ENCODE data around the gene NLRC5. TPM values are rescaled to one million over a fixed set of nuclear protein-coding genes. Genes with fewer than 3 reads are reported as not detected.
"Not testable (repeated sequence)": the region's sequence is repeated elsewhere in the genome, so short reads cannot be mapped to it uniquely, and the experiment has no call there.

The NLRC5 gene
- total RNA-seq, 1 donor: 246 TPM

DNA sequence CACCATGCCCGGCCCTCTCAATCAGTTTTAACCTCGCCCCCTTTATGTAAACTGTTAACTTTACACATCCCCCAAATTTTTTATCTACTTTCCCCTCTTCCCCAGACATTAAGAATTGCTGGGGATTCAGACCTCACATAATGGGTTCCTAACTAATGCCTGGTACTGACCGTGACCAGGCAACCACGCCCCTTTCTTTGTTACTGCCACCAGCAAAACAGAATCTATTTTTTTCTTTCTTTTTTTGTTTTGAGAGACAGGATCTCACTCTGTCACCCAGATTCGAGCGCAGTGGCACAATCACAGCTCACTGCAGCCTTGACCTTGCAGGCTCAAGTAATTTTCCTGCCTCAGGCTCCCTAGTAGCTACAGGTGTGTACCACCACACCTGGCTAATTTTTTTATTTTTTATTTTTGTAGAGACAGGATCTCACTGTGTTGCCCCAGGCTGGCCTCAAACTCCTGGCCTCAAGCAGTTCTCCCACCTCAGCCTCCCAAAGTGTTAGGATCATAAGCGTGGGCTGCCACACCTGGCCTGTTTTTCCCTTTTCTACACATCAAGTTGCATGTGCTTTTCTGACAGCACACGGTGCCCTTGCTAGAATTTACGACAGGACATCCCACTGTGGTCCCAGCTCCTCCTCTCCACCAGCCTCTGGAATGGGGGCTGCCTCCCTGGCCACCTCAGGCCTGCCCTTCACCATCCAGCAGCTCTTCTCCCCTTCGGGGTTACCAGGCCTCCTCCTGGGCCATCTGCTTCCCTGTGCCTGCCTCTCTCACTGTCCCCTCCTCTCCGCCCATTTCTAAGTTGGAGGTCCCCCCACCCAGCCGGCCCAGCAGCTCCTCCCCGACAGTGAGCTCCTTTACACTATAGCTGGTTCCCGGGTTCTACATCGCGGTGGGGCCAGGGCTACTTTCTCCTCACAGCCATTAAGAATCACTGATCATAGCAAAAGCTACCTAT, 113.8 kb downstream of the NLRC5 start:
- Histone ChIP-seq H3K27me3 (ENCODE audit: insufficient read depth, low read length) (no peaks in the 10 kb centered on the region), H3K9me3 (ENCODE audit: low read depth, low read length) (no peaks in the 10 kb centered on the region), H3K4me1 (ENCODE audit: insufficient read depth, low read length) (peaks cover 8% of the 10 kb centered on the region), H3K4me3 (ENCODE audit: low read length) (no peak overlapping the region)

DNA sequence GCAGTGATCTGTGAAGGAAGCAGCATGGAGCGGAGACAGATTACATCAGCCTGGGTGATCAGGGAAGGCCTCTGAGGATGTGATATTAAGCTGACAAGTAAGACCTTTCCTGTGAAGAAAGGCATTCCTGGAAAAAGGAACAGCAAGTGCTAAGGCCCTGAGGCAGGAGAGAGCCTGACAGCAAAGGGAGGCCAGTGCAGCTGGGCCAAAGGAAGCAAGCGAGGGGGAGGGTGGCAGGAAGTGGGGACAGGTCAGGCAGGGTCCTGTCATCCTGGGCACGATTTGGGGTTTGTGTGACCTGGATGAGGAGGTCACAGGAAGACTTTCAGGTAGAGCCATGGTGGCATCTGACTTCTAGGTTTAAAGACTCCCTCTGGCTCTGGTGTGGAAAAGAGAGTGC, 115.3 kb downstream of the NLRC5 start:
- Histone ChIP-seq H3K4me1 (ENCODE audit: insufficient read depth, low read length) (peaks cover 8% of the 10 kb centered on the region), H3K4me3 (ENCODE audit: low read length) (no peak overlapping the region), H3K27me3 (ENCODE audit: insufficient read depth, low read length) (no peaks in the 10 kb centered on the region), H3K9me3 (ENCODE audit: low read depth, low read length) (no peaks in the 10 kb centered on the region)

DNA sequence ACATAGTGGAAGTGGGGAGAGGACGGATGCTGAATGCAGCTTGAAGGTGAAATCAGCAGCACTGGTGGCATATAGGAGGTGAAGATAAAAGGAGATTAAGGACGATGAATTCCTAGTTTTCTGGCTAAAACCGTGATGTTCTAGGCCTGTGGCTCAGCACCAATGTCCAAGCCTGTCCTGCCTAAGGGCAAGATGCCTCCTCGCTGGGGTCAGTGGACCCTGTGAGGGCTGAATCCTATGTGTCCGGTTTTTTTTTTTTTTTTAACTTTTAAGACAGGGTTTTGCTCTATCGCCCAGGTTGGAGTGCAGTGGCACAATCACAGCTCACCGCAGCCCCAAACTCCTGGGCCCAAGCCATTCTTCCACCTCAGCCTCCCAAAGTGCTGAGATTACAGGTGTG, 115.8 kb downstream of the NLRC5 start:
- H3K27me3 ChIP-seq (ENCODE audit: insufficient read depth, low read length): no peaks in the 10 kb centered on the region

DNA sequence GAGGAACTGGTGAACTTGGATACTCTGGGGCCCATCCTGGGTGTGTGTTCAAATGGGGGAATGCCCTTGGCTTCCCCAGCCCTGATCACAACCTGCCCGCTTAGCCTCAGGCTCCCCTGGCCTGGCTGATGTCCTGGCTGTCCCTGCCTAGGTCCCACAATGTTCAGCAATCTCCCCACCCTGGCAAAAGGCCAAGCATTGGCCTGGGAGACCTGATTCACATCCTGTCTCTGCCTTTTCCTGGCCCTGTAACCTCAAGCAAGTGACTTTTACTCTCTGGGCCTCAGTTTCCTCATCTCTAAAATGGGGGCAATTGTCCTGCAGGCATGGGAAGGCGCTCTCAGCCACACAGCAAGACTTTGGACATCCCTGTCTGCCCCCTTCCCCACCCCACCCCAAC, 117.4 kb downstream of the NLRC5 start:
- H3K27me3 ChIP-seq (ENCODE audit: insufficient read depth, low read length): no peaks in the 10 kb centered on the region
- H3K9me3 ChIP-seq (ENCODE audit: low read depth, low read length): no peaks in the 10 kb centered on the region
- peaks cover 8% of the 10 kb centered on the region for H3K4me1 ChIP-seq (ENCODE audit: insufficient read depth, low read length)
- H3K4me3 ChIP-seq (ENCODE audit: low read length): no peak overlapping the region

More for the DNA sequence above, 115.8 kb downstream of the NLRC5 start:
- Histone ChIP-seq H3K4me3 (ENCODE audit: low read length) (no peak overlapping the region), H3K4me1 (ENCODE audit: insufficient read depth, low read length) (peaks cover 8% of the 10 kb centered on the region), H3K9me3 (ENCODE audit: low read depth, low read length) (no peaks in the 10 kb centered on the region)

- Histone ChIP-seq H3K4me1 (ENCODE audit: insufficient read depth, low read length) (peaks cover 8% of the 10 kb centered on the region), H3K27me3 (ENCODE audit: insufficient read depth, low read length) (no peaks in the 10 kb centered on the region), H3K4me3 (ENCODE audit: low read length) (no peak overlapping the region), H3K9me3 (ENCODE audit: low read depth, low read length) (no peaks in the 10 kb centered on the region)
Measured at GRCh38 chr16:57107321-57107922, 118.1 kb downstream of the NLRC5 start.

- Histone ChIP-seq H3K4me3 (ENCODE audit: low read length) (no peak overlapping the region), H3K27me3 (ENCODE audit: insufficient read depth, low read length) (no peaks in the 10 kb centered on the region), H3K4me1 (ENCODE audit: insufficient read depth, low read length) (peaks cover 8% of the 10 kb centered on the region), H3K9me3 (ENCODE audit: low read depth, low read length) (no peaks in the 10 kb centered on the region)
Measured at GRCh38 chr16:57108432-57108831, 119.1 kb downstream of the NLRC5 start.

DNA sequence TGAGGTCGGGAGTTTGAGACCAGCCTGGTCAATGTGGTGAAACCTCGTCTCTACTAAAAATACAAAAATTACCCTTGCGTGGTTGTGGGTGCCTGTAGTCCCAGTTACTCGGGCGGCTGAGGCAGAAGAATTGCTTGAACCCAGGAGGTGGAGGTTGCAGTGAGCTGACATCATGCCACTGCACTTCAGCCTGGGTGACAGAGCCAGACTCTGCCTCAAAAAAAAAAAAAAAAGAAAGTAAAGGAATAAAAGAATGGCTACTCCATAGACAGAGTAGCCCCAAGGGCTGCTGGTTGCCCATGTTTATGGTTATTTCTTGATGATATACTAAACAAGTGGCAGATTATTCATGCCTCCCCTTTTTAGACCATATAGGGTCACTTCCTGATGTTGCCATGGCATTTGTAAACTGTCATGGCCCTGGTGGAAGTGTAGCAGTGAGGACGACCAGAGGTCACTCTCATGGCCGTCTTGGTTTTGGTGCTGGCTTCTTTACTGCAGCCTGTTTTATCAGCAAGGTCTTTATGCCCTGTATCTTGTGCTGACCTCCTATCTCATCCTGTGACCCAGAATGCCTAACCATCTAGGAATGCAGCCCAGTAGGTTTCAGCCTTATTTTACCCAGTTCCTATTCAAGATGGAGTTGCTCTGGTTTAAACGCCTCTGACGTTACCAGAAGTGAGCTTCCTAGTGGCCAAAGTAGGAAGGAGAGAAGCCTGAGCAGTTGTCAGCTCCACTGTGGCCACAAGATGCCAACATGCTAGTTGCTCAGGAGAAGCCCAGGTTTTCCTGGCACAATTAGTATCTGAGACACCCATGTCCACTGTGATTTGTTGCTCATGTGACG, 120.1 kb downstream of the NLRC5 start:
- not testable (repeated sequence) for H3K27me3 ChIP-seq (ENCODE audit: insufficient read depth, low read length); H3K4me3 ChIP-seq (ENCODE audit: low read length); H3K4me1 ChIP-seq (ENCODE audit: insufficient read depth, low read length); H3K9me3 ChIP-seq (ENCODE audit: low read depth, low read length)

GRCh38 chr16:57110937-57111336, 121.6 kb downstream of the NLRC5 start:
- Histone ChIP-seq H3K27me3 (ENCODE audit: insufficient read depth, low read length) (no peaks in the 10 kb centered on the region), H3K4me3 (ENCODE audit: low read length) (no peak overlapping the region), H3K4me1 (ENCODE audit: insufficient read depth, low read length) (no peaks in the 10 kb centered on the region), H3K9me3 (ENCODE audit: low read depth, low read length) (no peaks in the 10 kb centered on the region)

GRCh38 chr16:57111420-57111819, 122.1 kb downstream of the NLRC5 start:
- H3K9me3 ChIP-seq (ENCODE audit: low read depth, low read length): no peaks in the 10 kb centered on the region
- no peaks in the 10 kb centered on the region for H3K27me3 ChIP-seq (ENCODE audit: insufficient read depth, low read length)
- H3K4me3 ChIP-seq (ENCODE audit: low read length): no peak overlapping the region
- no peaks in the 10 kb centered on the region for H3K4me1 ChIP-seq (ENCODE audit: insufficient read depth, low read length)

DNA sequence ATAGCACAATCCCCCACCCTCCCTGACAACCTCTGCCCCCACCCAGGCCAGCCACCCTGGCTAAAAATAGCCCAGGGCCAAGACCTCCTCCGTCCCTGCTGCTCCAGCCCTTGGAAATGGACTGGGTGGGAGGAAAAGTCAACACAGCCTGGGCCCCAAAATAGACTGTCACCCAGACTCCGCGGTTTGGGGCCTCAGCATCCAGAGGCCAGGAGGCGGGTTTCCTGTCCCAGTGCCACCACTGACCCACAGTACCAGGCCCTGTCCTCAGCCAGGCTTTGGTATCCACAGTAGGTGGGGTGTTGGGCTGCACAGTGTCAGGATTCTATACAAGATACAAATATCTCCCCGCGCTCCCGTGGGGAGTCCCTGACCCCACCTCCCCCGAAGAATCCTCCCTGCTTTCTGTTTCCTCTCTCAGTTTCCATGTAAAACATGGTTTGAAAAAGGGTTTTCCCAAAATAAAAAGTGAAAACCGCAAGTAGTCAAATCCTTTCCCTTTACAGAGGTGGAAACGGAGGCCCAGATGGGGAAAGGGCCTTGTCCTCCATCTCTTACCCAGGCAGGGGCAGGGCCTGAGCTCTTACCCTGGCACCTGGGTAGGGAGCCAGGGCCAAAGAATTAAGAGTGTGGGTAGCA, 123.2 kb downstream of the NLRC5 start:
- H3K4me1 ChIP-seq (ENCODE audit: insufficient read depth, low read length): no peaks in the 10 kb centered on the region
- no peaks in the 10 kb centered on the region for H3K27me3 ChIP-seq (ENCODE audit: insufficient read depth, low read length)
- no peak overlapping the region for H3K4me3 ChIP-seq (ENCODE audit: low read length)
- no peaks in the 10 kb centered on the region for H3K9me3 ChIP-seq (ENCODE audit: low read depth, low read length)

DNA sequence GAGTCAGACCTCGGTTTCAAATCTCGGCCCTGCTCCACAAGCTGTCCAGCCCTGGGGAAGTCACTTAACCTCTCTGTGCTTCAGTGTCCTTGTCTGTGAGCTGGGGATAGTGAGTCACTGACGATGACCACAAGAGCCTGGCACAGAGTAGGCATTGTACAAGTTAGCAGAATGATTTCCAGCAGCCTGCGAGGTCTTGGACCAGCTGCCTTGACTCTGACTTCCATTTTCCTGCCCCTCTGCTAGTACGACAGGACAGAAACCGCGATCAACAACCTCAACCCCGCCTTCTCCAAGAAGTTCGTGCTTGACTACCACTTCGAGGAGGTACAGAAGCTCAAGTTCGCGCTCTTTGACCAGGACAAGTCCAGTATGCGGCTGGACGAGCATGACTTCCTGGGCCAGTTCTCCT, 123.7 kb downstream of the NLRC5 start:
- Histone ChIP-seq H3K4me1 (ENCODE audit: insufficient read depth, low read length) (no peaks in the 10 kb centered on the region), H3K4me3 (ENCODE audit: low read length) (no peak overlapping the region), H3K9me3 (ENCODE audit: low read depth, low read length) (no peaks in the 10 kb centered on the region), H3K27me3 (ENCODE audit: insufficient read depth, low read length) (no peaks in the 10 kb centered on the region)

- no peak overlapping the region for H3K4me3 ChIP-seq (ENCODE audit: low read length)
- H3K9me3 ChIP-seq (ENCODE audit: low read depth, low read length): no peaks in the 10 kb centered on the region
- H3K27me3 ChIP-seq (ENCODE audit: insufficient read depth, low read length): no peaks in the 10 kb centered on the region
- H3K4me1 ChIP-seq (ENCODE audit: insufficient read depth, low read length): no peaks in the 10 kb centered on the region
Measured at GRCh38 chr16:57113664-57114063, 124.3 kb downstream of the NLRC5 start.

DNA sequence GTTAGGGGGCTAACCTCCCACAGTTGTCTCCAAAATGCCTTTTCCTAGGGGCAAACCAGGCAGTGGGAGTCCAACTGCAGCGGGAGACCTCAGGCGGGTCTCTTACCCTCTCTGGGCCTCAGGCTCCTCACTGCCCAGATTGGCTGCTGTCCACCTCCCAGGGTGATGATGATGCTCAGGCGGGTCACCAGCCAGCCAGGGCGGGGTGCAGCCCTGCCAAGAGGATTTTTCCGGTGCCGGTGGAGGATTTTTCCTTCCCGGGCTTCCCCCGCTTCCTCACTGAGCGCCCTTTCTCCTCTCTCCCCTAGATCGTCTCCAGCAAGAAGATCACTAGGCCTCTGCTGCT, 125.8 kb downstream of the NLRC5 start:
- no peaks in the 10 kb centered on the region for H3K9me3 ChIP-seq (ENCODE audit: low read depth, low read length)
- H3K4me3 ChIP-seq (ENCODE audit: low read length): no peak overlapping the region
- no peaks in the 10 kb centered on the region for H3K4me1 ChIP-seq (ENCODE audit: insufficient read depth, low read length)
- H3K27me3 ChIP-seq (ENCODE audit: insufficient read depth, low read length): no peaks in the 10 kb centered on the region

DNA sequence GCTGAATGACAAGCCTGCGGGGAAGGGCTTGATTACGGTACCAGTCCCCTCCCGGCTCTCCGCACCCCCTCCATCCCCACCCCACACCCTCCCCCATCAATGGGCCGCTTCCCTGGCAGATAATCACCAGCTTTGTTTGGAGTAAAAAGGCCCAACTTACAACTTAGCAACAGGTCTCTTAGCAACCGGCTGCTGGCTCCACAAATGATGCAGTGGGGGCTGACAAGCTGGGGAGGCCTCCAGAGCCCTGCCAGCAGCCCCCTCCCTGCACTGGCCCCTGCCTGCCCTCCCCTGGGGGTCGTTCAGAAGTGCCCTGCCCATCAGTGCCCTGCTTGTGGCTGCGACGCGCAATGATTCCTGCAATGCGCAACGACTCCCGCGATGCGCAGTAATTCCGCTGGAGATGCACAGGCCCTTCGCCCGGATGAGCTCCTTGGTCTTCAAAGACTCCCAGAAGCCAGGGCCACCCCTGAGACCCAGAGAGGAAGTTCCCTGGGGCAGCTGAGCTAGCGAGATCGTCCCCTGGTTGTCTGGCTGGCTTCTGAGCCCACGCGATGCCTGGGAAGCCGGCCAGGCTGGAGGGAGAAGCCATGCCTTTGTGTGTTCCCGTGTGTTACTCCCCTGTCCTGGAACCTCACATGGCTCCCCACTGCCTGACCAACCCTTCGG, 126.3 kb downstream of the NLRC5 start:
- H3K4me1 ChIP-seq (ENCODE audit: insufficient read depth, low read length): no peaks in the 10 kb centered on the region

More for the DNA sequence above, 126.3 kb downstream of the NLRC5 start:
- Histone ChIP-seq H3K9me3 (ENCODE audit: low read depth, low read length) (no peaks in the 10 kb centered on the region), H3K4me3 (ENCODE audit: low read length) (no peak overlapping the region), H3K27me3 (ENCODE audit: insufficient read depth, low read length) (no peaks in the 10 kb centered on the region)
